ENCODE results near the gene PPIF. TPM values are rescaled to one million over a fixed set of nuclear protein-coding genes. Genes with fewer than 3 reads are reported as not detected.
A peak's percentile ranks its signal among the peaks of the same experiment; 100 is the strongest.

Gene PPIF
- total and polyA plus RNA-seq, 7 donors: 44.6 to 297 (median 85.9) TPM

DNA sequence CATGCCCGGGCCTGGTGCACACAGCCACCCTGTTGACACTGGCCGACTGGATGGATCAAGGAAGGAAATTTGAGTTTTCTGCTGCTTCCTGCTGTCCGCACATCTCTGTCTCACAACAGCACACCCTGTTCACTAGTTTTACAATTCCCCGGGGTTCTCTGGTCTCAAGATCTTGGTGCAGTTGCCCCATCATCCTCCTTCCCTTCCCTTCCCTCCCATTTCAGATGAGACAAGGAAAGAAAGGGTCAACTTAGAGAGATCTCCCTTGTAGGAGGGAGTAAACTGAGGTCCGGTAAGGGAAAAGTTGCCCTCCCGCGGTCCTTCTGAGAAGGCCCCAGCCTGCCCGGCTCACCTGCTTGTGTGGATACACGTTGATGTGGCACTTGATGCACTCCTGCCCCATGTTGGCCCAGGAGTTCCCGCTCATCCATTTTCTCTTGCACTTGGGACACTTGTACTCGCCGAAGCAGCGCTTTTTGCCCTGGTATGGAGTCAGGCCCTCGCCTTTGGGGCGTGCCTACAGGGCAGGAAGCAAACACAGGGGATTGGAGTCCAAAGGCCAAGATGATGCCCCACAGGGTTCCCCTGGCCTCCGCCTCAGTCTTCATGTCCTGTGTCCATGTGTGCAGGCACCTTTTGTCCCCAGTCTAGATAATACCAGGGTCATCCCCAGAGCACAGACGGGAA is 46.8 kb downstream of the PPIF start:
- DNase-seq (peak in 1 of 2 donors; percentile 35), ATAC-seq (no peak)
- intact Hi-C loops (cut with DNase I): no loop called here
- Histone ChIP-seq H3K4me3 (no peak overlapping the region), H3K27me3 (ENCODE audit: insufficient read depth in 3 of 3, low read length in 2 of 3) (no peaks in the 10 kb centered on the region), H3K9me3 (no peaks in the 10 kb centered on the region), H3K4me1 (peaks cover 36% of the 10 kb centered on the region), H3K36me3 (ENCODE audit: insufficient read depth in 1 of 2, low read depth in 1 of 2) (peaks cover 0 to 48% of the 10 kb centered on the region in 2 donors), H3K27ac (no peak overlapping the region)
- TF ChIP-seq, protein P1, sequence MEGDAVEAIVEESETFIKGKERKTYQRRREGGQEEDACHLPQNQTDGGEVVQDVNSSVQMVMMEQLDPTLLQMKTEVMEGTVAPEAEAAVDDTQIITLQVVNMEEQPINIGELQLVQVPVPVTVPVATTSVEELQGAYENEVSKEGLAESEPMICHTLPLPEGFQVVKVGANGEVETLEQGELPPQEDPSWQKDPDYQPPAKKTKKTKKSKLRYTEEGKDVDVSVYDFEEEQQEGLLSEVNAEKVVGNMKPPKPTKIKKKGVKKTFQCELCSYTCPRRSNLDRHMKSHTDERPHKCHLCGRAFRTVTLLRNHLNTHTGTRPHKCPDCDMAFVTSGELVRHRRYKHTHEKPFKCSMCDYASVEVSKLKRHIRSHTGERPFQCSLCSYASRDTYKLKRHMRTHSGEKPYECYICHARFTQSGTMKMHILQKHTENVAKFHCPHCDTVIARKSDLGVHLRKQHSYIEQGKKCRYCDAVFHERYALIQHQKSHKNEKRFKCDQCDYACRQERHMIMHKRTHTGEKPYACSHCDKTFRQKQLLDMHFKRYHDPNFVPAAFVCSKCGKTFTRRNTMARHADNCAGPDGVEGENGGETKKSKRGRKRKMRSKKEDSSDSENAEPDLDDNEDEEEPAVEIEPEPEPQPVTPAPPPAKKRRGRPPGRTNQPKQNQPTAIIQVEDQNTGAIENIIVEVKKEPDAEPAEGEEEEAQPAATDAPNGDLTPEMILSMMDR (IDR thresholded peaks at IDR 0.05): no peak
- WGBS, 3 donors: 95 to 98% (median 95%) methylated on average over 17 of the region's 17 CpGs

DNA sequence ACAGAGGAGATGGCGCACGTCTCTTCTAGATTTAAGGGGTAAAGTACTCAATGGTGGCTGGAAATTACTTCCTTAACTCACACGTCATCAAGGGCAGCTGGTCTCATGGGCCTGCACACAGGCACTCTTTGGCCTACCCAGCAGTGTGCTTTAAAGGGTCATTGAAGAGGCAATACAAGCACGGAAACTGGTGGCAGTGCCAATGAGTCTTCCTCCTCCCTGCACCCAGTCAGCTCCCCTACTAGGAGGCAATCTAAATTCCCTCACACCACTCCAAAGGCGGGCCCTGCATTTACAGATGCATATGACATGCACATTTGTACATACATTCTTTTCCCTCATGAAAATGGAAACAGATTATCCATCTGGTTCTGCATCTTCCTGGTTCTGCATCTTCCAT is 47.4 kb downstream of the PPIF start:
- ATAC-seq (no peak), DNase-seq (peak in 1 of 2 donors; percentile 12)
- H3K27me3 ChIP-seq (ENCODE audit: insufficient read depth in 3 of 3, low read length in 2 of 3): no peaks in the 10 kb centered on the region
- H3K9me3 ChIP-seq: no peaks in the 10 kb centered on the region
- H3K4me3 ChIP-seq: no peak overlapping the region
- intact Hi-C loops (cut with DNase I): no loop called here
- peaks cover 0 to 45% of the 10 kb centered on the region in 2 donors for H3K36me3 ChIP-seq (ENCODE audit: insufficient read depth in 1 of 2, low read depth in 1 of 2)
- TF ChIP-seq, protein P1 (IDR thresholded peaks at IDR 0.05): no peak
- 83 to 98% (median 93%) methylated on average over 5 of the region's 5 CpGs for WGBS, 3 donors
- H3K27ac ChIP-seq: no peak overlapping the region
- H3K4me1 ChIP-seq: peaks cover 42% of the 10 kb centered on the region

DNA sequence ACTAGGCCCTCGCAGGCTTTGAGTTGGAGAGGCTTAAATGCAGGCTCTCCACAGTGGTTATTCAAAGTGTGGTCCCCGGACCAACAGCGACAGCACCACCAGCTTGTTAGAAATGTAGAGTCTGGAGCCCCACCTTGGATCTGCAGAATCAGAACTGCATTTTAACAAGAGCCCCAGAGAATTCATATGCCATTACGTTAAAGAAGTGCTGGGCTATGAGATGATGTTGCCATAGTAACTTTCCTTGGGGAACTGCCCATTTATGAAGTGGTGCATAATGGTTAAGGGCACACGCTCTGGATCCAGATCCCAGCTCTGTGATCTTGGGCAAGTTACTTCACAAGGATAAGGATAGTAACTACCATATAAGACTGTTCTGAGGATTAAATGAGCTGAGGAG is 49.3 kb downstream of the PPIF start:
- 78 to 92% (median 79%) methylated on average over 5 of the region's 5 CpGs for WGBS, 3 donors
- Histone ChIP-seq H3K36me3 (ENCODE audit: insufficient read depth in 1 of 2, low read depth in 1 of 2) (peaks cover 0 to 30% of the 10 kb centered on the region in 2 donors), H3K27ac (peak overlapping the region; percentile 86), H3K9me3 (no peaks in the 10 kb centered on the region), H3K27me3 (ENCODE audit: insufficient read depth in 3 of 3, low read length in 2 of 3) (no peaks in the 10 kb centered on the region), H3K4me3 (no peak overlapping the region), H3K4me1 (peaks cover 61% of the 10 kb centered on the region)
- ATAC-seq (no peak), DNase-seq (no peak)
- intact Hi-C loops (cut with DNase I): no loop called here
- TF ChIP-seq, protein P1 (IDR thresholded peaks at IDR 0.05): no peak

DNA sequence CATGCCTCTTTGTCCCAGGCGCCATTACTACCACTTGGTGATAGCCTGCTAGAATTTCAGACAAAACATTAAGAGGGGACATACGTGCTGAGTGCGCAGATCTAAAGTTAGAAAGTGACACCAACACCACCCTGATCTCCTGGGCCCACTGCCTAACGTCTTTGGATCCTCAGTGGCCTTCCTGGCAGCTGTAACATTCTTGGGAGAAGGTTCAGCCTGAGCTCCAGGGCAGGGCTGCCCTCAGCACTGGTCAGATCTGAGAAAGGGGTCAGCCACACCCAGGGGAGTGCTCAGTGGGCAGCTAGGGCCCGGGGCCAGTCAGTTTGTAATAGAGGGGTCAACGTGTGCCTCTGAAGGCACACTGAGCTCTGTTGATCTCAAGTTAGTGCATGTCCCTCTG is 49.8 kb downstream of the PPIF start:
- intact Hi-C loops (cut with DNase I): no loop called here
- H3K9me3 ChIP-seq: no peaks in the 10 kb centered on the region
- peak overlapping the region; percentile 86 for H3K27ac ChIP-seq
- H3K4me3 ChIP-seq: no peak overlapping the region
- no peaks in the 10 kb centered on the region for H3K27me3 ChIP-seq (ENCODE audit: insufficient read depth in 3 of 3, low read length in 2 of 3)
- ATAC-seq (peak; percentile 66 to 89 (median 80)), DNase-seq (peak in 1 of 2 donors; percentile 85)
- H3K36me3 ChIP-seq (ENCODE audit: insufficient read depth in 1 of 2, low read depth in 1 of 2): peaks cover 0 to 29% of the 10 kb centered on the region in 2 donors
- WGBS, 3 donors: 26 to 52% (median 26%) methylated on average over 6 of the region's 6 CpGs
- H3K4me1 ChIP-seq: peaks cover 66% of the 10 kb centered on the region
- TF ChIP-seq, protein P1 (IDR thresholded peaks at IDR 0.05): no peak
